ENCODE results near the gene OR56B1.
A peak's percentile ranks its signal among the peaks of the same experiment; 100 is the strongest.

DNA sequence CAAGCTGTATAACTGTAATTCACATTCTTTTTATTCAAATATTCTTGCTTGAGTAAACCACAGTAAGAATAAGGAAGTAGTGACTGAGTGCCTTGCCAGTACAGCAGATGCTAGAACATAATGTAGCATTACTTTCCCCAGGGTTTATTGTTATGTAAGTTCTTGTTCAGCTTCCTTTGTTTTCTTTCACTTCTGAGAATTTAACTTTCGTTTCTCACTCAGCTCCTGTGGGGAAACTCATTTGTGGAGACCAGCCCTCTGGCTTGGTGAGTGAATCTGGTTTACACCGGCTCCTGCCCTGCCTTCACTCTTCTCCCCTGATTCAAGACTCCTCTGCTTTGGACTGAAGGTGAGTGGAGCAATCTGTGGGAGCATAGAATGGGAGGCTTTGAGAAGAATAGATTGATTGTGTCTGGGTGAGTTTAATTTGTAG is 46.7 kb upstream of the OR56B1 start, which contains the start of gene TRIM22:
- TF ChIP-seq POLR2A (IDR thresholded peaks at IDR 0.05; ENCODE audit: low read depth, low read length) (peak; percentile 63; the same call in 1 of the 2 replicates), POLR2AphosphoS5 (IDR thresholded peaks at IDR 0.05; ENCODE audit: low read depth, low read length) (peak; percentile 73)

All from GM12892 (cell line).